Esophagus muscularis mucosa (tissue), 4 donors: Measurements from ENCODE around the gene SLC35F3.

ENCODE experiments used
- CTCF ChIP-seq, 3 experiments: fragments of 200-600 bp in 2 of 3; fragments of 450-650 bp in 1 of 3; sonication (generic) in 2 of 3; IDR thresholded peaks; one replicate each; pipeline ENCODE4 v1.5.1; 2017 to 2019; ENCODE audit warnings: antibody characterized with exemption in 3 of 3, mild to moderate bottlenecking in 2 of 3, moderate library complexity in 1 of 3
- EP300 ChIP-seq: sonication (generic); formaldehyde crosslinking; IDR thresholded peaks from one replicate; pipeline ENCODE4 v1.6.1; 2017; ENCODE audit warnings: antibody characterized with exemption
- POLR2A ChIP-seq: fragments of 450-650 bp; IDR thresholded peaks from one replicate; pipeline ENCODE4 v1.6.1; 2017; ENCODE audit warnings: antibody characterized with exemption, moderate library complexity, mild to moderate bottlenecking, low read depth
- POLR2AphosphoS5 ChIP-seq, 2 donors: sonication (generic); formaldehyde crosslinking; IDR thresholded peaks; one replicate each; pipeline ENCODE4 v1.6.1; 2017; ENCODE audit warnings: antibody characterized with exemption in 2 of 2

GRCh38 chr1:234253732-234254131, 349.3 kb downstream of the SLC35F3 start:
- TF ChIP-seq CTCF (IDR thresholded peaks at IDR 0.05) (no peak), POLR2A (no peak), EP300 (no peak), POLR2AphosphoS5 (IDR thresholded peaks at IDR 0.05) (no peak)
